SK-N-SH (cell line): ENCODE data around the gene SRGAP3. TPM values are rescaled to one million over a fixed set of nuclear protein-coding genes. Genes with fewer than 3 reads are reported as not detected.

Source experiments
- CTCF ChIA-PET: fragments of 300-600, 350-600 bp; formaldehyde crosslinking; extraction: SDS; loops from one replicate; lab custom pipeline; 2021; lab: Yijun Ruan, JAX
- POLR2A ChIA-PET: fragments of 350-600 bp; sonication (Branson Sonifier 250); formaldehyde crosslinking; extraction: SDS; loops from one replicate; lab custom pipeline; 2020; ENCODE audit warnings: antibody characterized with exemption, inconsistent platforms; lab: Yijun Ruan, JAX
- DNase-seq: peaks from one replicate; pipeline ENCODE4 v3.0.0; 2012
- H2AFZ ChIP-seq: fragments of 200-600 bp; sonication (generic); 2 replicates; pipeline ENCODE4 v1.8.1; 2016; ENCODE audit warnings: antibody characterized with exemption, mild to moderate bottlenecking, low read depth
- H3F3A ChIP-seq: fragments of 200-600 bp; sonication (generic); replicated peaks from 2 replicates; pipeline ENCODE3; 2016; ENCODE audit warnings: antibody characterized with exemption, mild to moderate bottlenecking; ENCODE audit not compliant: insufficient read depth
- H3K27ac ChIP-seq, 2 experiments: fragments of 200-500 bp in 1 of 2; fragments of 200-600 bp in 1 of 2; sonication (Bioruptor generic) in 1 of 2; sonication (generic), shearing (Covaris generic) in 1 of 2; 2 replicates each; pipeline versions ENCODE4 v1.5.1 to v1.6.1; 2014 to 2016; ENCODE audit warnings: low read depth in 2 of 2, inconsistent platforms in 1 of 2, low read length in 1 of 2, mild to moderate bottlenecking in 1 of 2, mixed read lengths in 1 of 2
- H3K27me3 ChIP-seq: fragments of 200-600 bp; sonication (generic), shearing (Covaris generic); 2 replicates; pipeline ENCODE4 v1.6.1; 2016; ENCODE audit warnings: mixed run types; ENCODE audit not compliant: insufficient read depth
- H3K36me3 ChIP-seq, 2 experiments: fragments of 200-500 bp in 1 of 2; fragments of 200-600 bp in 1 of 2; sonication (Bioruptor generic) in 1 of 2; sonication (generic) in 1 of 2; replicated peaks in 1 of 2; 2 replicates each; pipeline versions ENCODE3 to v1.5.1; 2014 to 2016; ENCODE audit warnings: low read length in 1 of 2, mild to moderate bottlenecking in 1 of 2; ENCODE audit not compliant: insufficient read depth in 2 of 2, control insufficient read depth in 1 of 2
- H3K4me1 ChIP-seq, 2 experiments: fragments of 200-500 bp in 1 of 2; fragments of 200-600 bp in 1 of 2; sonication (Bioruptor generic) in 1 of 2; sonication (generic), shearing (Covaris generic) in 1 of 2; 2 replicates each; pipeline versions ENCODE4 v1.5.1 to v1.6.1; 2014 to 2016; ENCODE audit warnings: low read depth in 1 of 2, low read length in 1 of 2, mixed run types in 1 of 2; ENCODE audit not compliant: insufficient read depth in 2 of 2, control insufficient read depth in 1 of 2
- H3K4me2 ChIP-seq: fragments of 200-600 bp; sonication (generic), shearing (Covaris generic); 2 replicates; pipeline ENCODE4 v1.6.1; 2017; ENCODE audit warnings: mixed run types
- H3K4me3 ChIP-seq, 2 experiments: fragments of 200-500 bp in 1 of 2; fragments of 200-600 bp in 1 of 2; sonication (Bioruptor generic) in 1 of 2; sonication (generic), shearing (Covaris generic) in 1 of 2; 2 replicates each; pipeline versions ENCODE4 v1.5.1 to v1.8.1; 2014 to 2016; ENCODE audit warnings: low read depth in 2 of 2, inconsistent platforms in 1 of 2, low read length in 1 of 2, mild to moderate bottlenecking in 1 of 2, mixed read lengths in 1 of 2, moderate library complexity in 1 of 2
- H3K79me2 ChIP-seq: fragments of 200-600 bp; sonication (generic); 2 replicates; pipeline ENCODE4 v1.8.1; 2017; ENCODE audit warnings: mild to moderate bottlenecking; ENCODE audit not compliant: insufficient read depth
- H3K9ac ChIP-seq: fragments of 200-600 bp; sonication (generic); 2 replicates; pipeline ENCODE4 v1.6.1; 2017; ENCODE audit warnings: mixed run types
- H3K9me2 ChIP-seq: fragments of 200-600 bp; sonication (generic); 2 replicates; pipeline ENCODE4 v1.6.1; 2017; ENCODE audit warnings: mixed run types
- H3K9me3 ChIP-seq: fragments of 200-600 bp; sonication (generic); 2 replicates; pipeline ENCODE4 v1.6.1; 2017; ENCODE audit warnings: mixed run types, mild to moderate bottlenecking, moderate library complexity
- H4K20me1 ChIP-seq: fragments of 200-600 bp; sonication (generic); 2 replicates; pipeline ENCODE4 v1.6.1; 2017; ENCODE audit warnings: mild to moderate bottlenecking, mixed run types; ENCODE audit not compliant: insufficient read depth
- EP300 ChIP-seq, 2 experiments: IDR thresholded peaks; 2 replicates each; pipeline versions ENCODE4 v1.4.0 to v1.6.1; 2012; ENCODE audit warnings: borderline replicate concordance in 1 of 2, low read depth in 1 of 2, low read length in 1 of 2
- FOSL2 ChIP-seq: IDR thresholded peaks from 2 replicates; pipeline ENCODE4 v1.4.0; 2012; ENCODE audit warnings: low read depth, mild to moderate bottlenecking, moderate library complexity, borderline replicate concordance
- IRF3 ChIP-seq: fragments of 150-350 bp; IDR thresholded peaks from 2 replicates; pipeline ENCODE4 v1.6.1; 2016; ENCODE audit warnings: mild to moderate bottlenecking, low read depth, low read length
- MEF2A ChIP-seq: IDR thresholded peaks from 2 replicates; pipeline ENCODE4 v1.4.0; 2012; ENCODE audit warnings: low read depth, borderline replicate concordance
- MXI1 ChIP-seq: IDR thresholded peaks from 2 replicates; pipeline ENCODE4 v1.6.1; 2012; ENCODE audit warnings: mild to moderate bottlenecking, low read depth, low read length, improper control_type of control experiment
- NFIC ChIP-seq: IDR thresholded peaks from 2 replicates; pipeline ENCODE4 v1.4.0; 2012; ENCODE audit warnings: borderline replicate concordance
- PBX3 ChIP-seq: IDR thresholded peaks from 2 replicates; pipeline ENCODE4; 2012
- RAD21 ChIP-seq: IDR thresholded peaks from 2 replicates; pipeline ENCODE4 v1.6.1; 2012; ENCODE audit warnings: mild to moderate bottlenecking, low read length
- RCOR1 ChIP-seq: fragments of 150-350 bp; IDR thresholded peaks from 2 replicates; pipeline ENCODE4 v1.6.1; 2017; ENCODE audit warnings: antibody characterized with exemption, low read length
- SIN3A ChIP-seq: IDR thresholded peaks from 2 replicates; pipeline ENCODE4 v1.6.1; 2012; ENCODE audit warnings: low read depth, mild to moderate bottlenecking, low read length, moderate library complexity, borderline replicate concordance
- USF2 ChIP-seq: fragments of 150-350 bp; IDR thresholded peaks from 2 replicates; pipeline ENCODE4 v1.6.1; 2017; ENCODE audit warnings: antibody characterized with exemption, low read length, low read depth, borderline replicate concordance
- ZBTB33 ChIP-seq: IDR thresholded peaks from 2 replicates; pipeline ENCODE4 v1.4.0; 2012; ENCODE audit warnings: low read depth, borderline replicate concordance
- whole genome bisulfite sequencing: methylation state at CpG from one replicate; pipeline ENCODE4 v1.1.6; 2017; ENCODE audit warnings: low lambda C conversion rate; 5-methylcytosine and 5-hydroxymethylcytosine counted together
- polyA plus RNA-seq, 3 experiments: library from polyadenylated mRNA; depleted of rRNA; stranded (reverse); fragments of >200 nt; gene quantifications; 2 replicates each; pipeline ENCODE4 v1.2.3, GENCODE V29; 2012

The SRGAP3 gene
- polyA plus RNA-seq, 1 of the 3 experiments (the other 2 are of a cell fraction): 2.8 TPM

GRCh38 chr3:8975081-8976020 lies 274.1 kb downstream of the SRGAP3 start:
- DNase-seq: no peak
- no peaks in the 10 kb centered on the region for H4K20me1 ChIP-seq
- H3K79me2 ChIP-seq: no peaks in the 10 kb centered on the region
- no peak overlapping the region for H3K4me2 ChIP-seq
- H3K4me1 ChIP-seq: peaks cover 0 to 4% of the 10 kb centered on the region in 2 experiments; a peak in 1 of 4 replicates
- H3K9me3 ChIP-seq: no peaks in the 10 kb centered on the region
- no peaks in the 10 kb centered on the region for H3K27me3 ChIP-seq
- WGBS: 59% methylated on average over 10 of the region's 11 CpGs
- H3F3A ChIP-seq: no peaks in the 10 kb centered on the region
- H3K9ac ChIP-seq: no peak overlapping the region
- no peak overlapping the region for H3K4me3 ChIP-seq
- CTCF ChIA-PET: interaction anchor here (0.7 to 12.9 kb wide), 8 partner anchors 8 to 332 kb away, joined by 3 to 151 read pairs (median 4); partner anchors contain the start of gene OXTR
- H2AFZ ChIP-seq: no peak overlapping the region
- POLR2A ChIA-PET: no interaction called here
- no peaks in the 10 kb centered on the region for H3K9me2 ChIP-seq
- no peak for TF ChIP-seq ZBTB33
- no peak for TF ChIP-seq PBX3
- no peak for TF ChIP-seq RAD21
- TF ChIP-seq IRF3: no peak
- TF ChIP-seq FOSL2: no peak
- TF ChIP-seq USF2: no peak
- no peak for TF ChIP-seq RCOR1
- no peak for TF ChIP-seq EP300 (IDR thresholded peaks at IDR 0.05; ENCODE audit: borderline replicate concordance in 1 of 2, low read depth in 1 of 2, low read length in 1 of 2)
- TF ChIP-seq SIN3A: no peak
- no peak for TF ChIP-seq MEF2A
- no peak for TF ChIP-seq MXI1
- no peak for TF ChIP-seq NFIC
- H3K36me3 ChIP-seq: no peaks in the 10 kb centered on the region
- no peak overlapping the region for H3K27ac ChIP-seq
